ENCODE measurements around the gene NEU4. TPM values are rescaled to one million over a fixed set of nuclear protein-coding genes. Genes with fewer than 3 reads are reported as not detected.
"Not testable (repeated sequence)": the region's sequence is repeated elsewhere in the genome, so short reads cannot be mapped to it uniquely, and the experiment has no call there.

NEU4 gene
- 1.0 and 1.2 TPM in 2 replicates for total RNA-seq

DNA sequence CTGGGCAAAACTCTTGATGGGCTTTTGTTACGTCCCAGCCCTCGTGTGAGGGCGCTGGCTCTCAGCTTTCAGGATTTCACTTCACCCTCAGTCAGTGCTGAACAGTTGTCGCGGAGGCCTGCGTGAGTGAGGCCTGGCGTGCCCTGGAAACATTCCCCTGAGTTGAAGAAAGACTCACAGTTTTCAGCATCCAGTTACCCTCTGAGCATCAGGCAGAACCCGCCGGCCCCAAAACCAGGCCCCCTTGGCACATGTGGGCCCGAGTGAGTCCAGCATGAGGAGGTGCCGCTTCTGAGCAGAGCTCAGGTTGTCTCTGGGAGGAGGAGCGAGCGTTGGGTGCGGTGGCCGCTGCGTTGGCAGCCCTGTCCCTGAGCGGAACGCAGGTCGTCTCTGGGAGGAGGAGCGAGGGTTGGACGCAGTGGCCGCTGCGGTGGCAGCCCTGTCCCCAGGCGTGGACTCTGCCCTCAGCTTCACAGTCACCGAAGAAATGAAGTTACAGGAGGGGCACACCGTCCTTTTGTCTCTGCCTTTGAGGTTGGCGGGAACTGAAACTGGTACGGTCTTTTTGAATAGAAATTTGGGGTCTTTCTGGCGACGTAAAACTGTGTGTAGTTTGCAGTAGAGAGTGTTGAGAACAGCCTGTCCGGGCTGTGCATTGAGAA lies at the start of gene NEU4:
Gene NEU4 (plus strand): TSS at position 473 of the 662 bp plus-strand sequence. CDS start 5,292 bp downstream, outside the sequence.
- Mint-ChIP-seq H3K27ac (no peak within 1 kb of the TSS), H3K4me1 (peaks cover 7% of the 10 kb centered on the region), H3K27me3 (no peaks in the 10 kb centered on the region), H3K9me3 (no peaks in the 10 kb centered on the region), H3K36me3 (ENCODE audit: low read depth) (no peaks in the 10 kb centered on the region), H3K4me3 (no peak within 1 kb of the TSS)
- intact Hi-C loops (cut with micrococcal nuclease): no loop called here
- DNase-seq: peak; percentile 52

- peaks cover 19% of the 10 kb centered on the region for H3K36me3 Mint-ChIP-seq (ENCODE audit: low read depth)
- H3K4me3 Mint-ChIP-seq; H3K27ac Mint-ChIP-seq; H3K9me3 Mint-ChIP-seq; DNase-seq; intact Hi-C loops (cut with micrococcal nuclease); H3K27me3 Mint-ChIP-seq: not testable (repeated sequence)
- H3K4me1 Mint-ChIP-seq: peaks cover 15% of the 10 kb centered on the region
Measured at GRCh38 chr2:241759893-241760292, 49.1 kb upstream of the NEU4 start.

DNA sequence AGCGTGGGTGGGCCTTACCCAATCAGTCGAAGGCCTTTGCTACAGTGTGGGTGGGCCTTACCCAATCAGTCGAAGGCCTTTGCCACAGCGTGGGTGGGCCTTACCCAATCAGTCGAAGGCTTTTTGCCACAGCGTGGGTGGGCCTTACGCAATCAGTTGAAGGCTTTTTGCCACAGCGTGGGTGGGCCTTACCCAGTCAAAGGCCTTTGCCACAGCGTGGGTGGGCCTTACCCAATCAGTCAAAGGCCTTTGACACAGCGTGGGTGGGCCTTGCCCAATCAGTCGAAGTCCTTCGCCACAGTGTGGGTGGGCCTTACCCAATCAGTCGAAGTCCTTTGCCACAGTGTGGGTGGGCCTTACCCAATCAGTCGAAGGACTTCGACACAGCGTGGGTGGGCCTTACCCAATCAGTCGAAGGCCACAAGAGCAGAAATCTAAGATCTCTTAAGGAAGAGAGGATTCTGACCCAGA lies 48.7 kb upstream of the NEU4 start:
- no peak for DNase-seq
- Mint-ChIP-seq H3K4me3 (no peak overlapping the region), H3K36me3 (ENCODE audit: low read depth) (peaks cover 19% of the 10 kb centered on the region), H3K9me3 (no peaks in the 10 kb centered on the region), H3K27ac (no peak overlapping the region), H3K4me1 (peaks cover 15% of the 10 kb centered on the region), H3K27me3 (no peaks in the 10 kb centered on the region)
- intact Hi-C loops (cut with micrococcal nuclease): no loop called here

- intact Hi-C loops (cut with micrococcal nuclease): no loop called here
- peaks cover 17% of the 10 kb centered on the region for H3K36me3 Mint-ChIP-seq (ENCODE audit: low read depth)
- H3K4me1 Mint-ChIP-seq: peaks cover 15% of the 10 kb centered on the region
- H3K27me3 Mint-ChIP-seq: no peaks in the 10 kb centered on the region
- H3K4me3 Mint-ChIP-seq: peak overlapping the region; percentile 35
- DNase-seq: no peak
- H3K27ac Mint-ChIP-seq: peak overlapping the region; percentile 49
- no peaks in the 10 kb centered on the region for H3K9me3 Mint-ChIP-seq
Measured at GRCh38 chr2:241762321-241762932, 46.6 kb upstream of the NEU4 start.

DNA sequence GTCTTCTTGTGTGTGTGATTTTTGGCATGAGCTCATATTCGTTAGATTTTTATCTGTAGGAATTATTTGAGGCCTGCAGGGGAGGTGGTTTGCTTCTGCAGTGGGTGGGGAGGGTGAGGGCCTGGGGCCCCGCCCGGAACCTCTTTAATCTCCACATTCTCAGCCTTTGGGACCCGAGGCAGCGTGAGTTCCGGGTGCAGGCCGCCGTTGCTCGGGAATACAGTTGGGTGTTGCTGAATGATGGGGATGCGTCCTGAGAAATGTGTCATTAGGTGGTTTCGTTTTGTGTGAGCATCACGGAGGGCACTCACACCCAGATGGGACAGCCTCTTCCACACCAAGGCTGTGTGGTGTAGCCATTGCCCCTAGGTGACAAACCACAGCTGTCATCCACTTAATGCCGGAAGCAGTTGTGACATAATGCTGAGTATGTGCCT lies 46.0 kb upstream of the NEU4 start:
- intact Hi-C loops (cut with micrococcal nuclease): no loop called here
- Mint-ChIP-seq H3K27me3 (no peaks in the 10 kb centered on the region), H3K4me3 (no peak overlapping the region), H3K4me1 (peaks cover 15% of the 10 kb centered on the region), H3K27ac (peak overlapping the region; percentile 49), H3K9me3 (no peaks in the 10 kb centered on the region), H3K36me3 (ENCODE audit: low read depth) (peaks cover 16% of the 10 kb centered on the region)
- peak; percentile 68 for DNase-seq

DNA sequence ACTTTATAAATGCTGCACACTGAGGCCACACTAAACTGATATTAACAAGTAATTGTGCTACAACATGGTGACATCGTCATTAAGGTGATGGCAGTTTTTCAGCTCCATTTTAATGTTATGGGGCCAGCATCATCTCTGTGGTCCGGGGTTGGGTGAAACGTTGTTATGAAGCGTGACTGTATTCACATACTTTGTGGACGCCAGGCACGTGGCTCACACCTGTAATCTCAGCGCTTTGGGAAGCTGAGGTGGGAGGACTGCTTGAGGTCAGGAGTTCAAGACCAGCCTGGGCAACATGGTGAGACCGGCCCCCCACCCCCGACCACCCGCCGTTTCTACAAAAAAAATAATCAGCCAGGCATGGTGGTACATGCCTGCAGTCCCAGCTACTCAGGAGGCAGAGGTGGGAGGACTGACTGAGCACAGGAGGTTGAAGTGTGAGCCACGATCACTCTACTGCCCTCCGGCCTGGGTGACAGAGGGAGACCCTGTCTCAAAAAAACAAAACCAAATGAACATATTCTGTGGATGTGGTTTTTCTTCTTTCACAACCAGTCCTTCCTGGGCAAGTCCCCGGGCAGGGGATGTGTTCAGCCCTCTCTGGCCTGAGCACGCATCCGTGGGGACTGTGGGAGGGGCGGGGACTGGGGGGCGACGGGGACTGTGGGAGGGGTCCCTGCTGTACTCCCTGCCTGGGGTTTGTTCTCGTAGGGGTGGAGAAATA lies 45.3 kb upstream of the NEU4 start:
- Mint-ChIP-seq H3K4me3 (no peak overlapping the region), H3K9me3 (no peaks in the 10 kb centered on the region), H3K36me3 (ENCODE audit: low read depth) (peaks cover 14% of the 10 kb centered on the region), H3K4me1 (peaks cover 15% of the 10 kb centered on the region), H3K27ac (no peak overlapping the region), H3K27me3 (no peaks in the 10 kb centered on the region)
- DNase-seq: no peak
- intact Hi-C loops (cut with micrococcal nuclease): no loop called here

GRCh38 chr2:241764275-241765241 lies 44.4 kb upstream of the NEU4 start:
- H3K9me3 Mint-ChIP-seq: no peaks in the 10 kb centered on the region
- H3K36me3 Mint-ChIP-seq (ENCODE audit: low read depth): peaks cover 9% of the 10 kb centered on the region
- no peaks in the 10 kb centered on the region for H3K27me3 Mint-ChIP-seq
- peaks cover 14% of the 10 kb centered on the region for H3K4me1 Mint-ChIP-seq
- DNase-seq: no peak
- intact Hi-C loops (cut with micrococcal nuclease): no loop called here
- H3K27ac Mint-ChIP-seq: no peak overlapping the region
- H3K4me3 Mint-ChIP-seq: no peak overlapping the region

GRCh38 chr2:241767464-241768250 lies 41.3 kb upstream of the NEU4 start:
- Mint-ChIP-seq H3K9me3 (no peaks in the 10 kb centered on the region), H3K36me3 (ENCODE audit: low read depth) (no peaks in the 10 kb centered on the region), H3K4me1 (peaks cover 14% of the 10 kb centered on the region), H3K27me3 (no peaks in the 10 kb centered on the region), H3K27ac (no peak overlapping the region), H3K4me3 (no peak overlapping the region)
- no peak for DNase-seq
- intact Hi-C loops (cut with micrococcal nuclease): no loop called here

- DNase-seq: no peak
- no peaks in the 10 kb centered on the region for H3K9me3 Mint-ChIP-seq
- H3K27ac Mint-ChIP-seq: no peak overlapping the region
- no peak overlapping the region for H3K4me3 Mint-ChIP-seq
- no peaks in the 10 kb centered on the region for H3K27me3 Mint-ChIP-seq
- H3K36me3 Mint-ChIP-seq (ENCODE audit: low read depth): no peaks in the 10 kb centered on the region
- H3K4me1 Mint-ChIP-seq: peaks cover 8% of the 10 kb centered on the region
- intact Hi-C loops (cut with micrococcal nuclease): no loop called here
Measured at GRCh38 chr2:241768251-241768711, 40.7 kb upstream of the NEU4 start.

GRCh38 chr2:241768850-241769249 lies 40.1 kb upstream of the NEU4 start:
- no peak for DNase-seq
- H3K4me1 Mint-ChIP-seq: peaks cover 5% of the 10 kb centered on the region
- no peak overlapping the region for H3K27ac Mint-ChIP-seq

GRCh38 chr2:241769819-241770184 lies 39.2 kb upstream of the NEU4 start:
- DNase-seq: no peak
- Mint-ChIP-seq H3K36me3 (ENCODE audit: low read depth) (no peaks in the 10 kb centered on the region), H3K4me3 (no peak overlapping the region), H3K4me1 (peaks cover 5% of the 10 kb centered on the region), H3K27ac (no peak overlapping the region), H3K9me3 (no peaks in the 10 kb centered on the region), H3K27me3 (no peaks in the 10 kb centered on the region)
- intact Hi-C loops (cut with micrococcal nuclease): no loop called here

More at GRCh38 chr2:241768850-241769249, 40.1 kb upstream of the NEU4 start:
- no peaks in the 10 kb centered on the region for H3K9me3 Mint-ChIP-seq
- no peaks in the 10 kb centered on the region for H3K36me3 Mint-ChIP-seq (ENCODE audit: low read depth)
- H3K27me3 Mint-ChIP-seq: no peaks in the 10 kb centered on the region
- intact Hi-C loops (cut with micrococcal nuclease): no loop called here
- H3K4me3 Mint-ChIP-seq: no peak overlapping the region

DNA sequence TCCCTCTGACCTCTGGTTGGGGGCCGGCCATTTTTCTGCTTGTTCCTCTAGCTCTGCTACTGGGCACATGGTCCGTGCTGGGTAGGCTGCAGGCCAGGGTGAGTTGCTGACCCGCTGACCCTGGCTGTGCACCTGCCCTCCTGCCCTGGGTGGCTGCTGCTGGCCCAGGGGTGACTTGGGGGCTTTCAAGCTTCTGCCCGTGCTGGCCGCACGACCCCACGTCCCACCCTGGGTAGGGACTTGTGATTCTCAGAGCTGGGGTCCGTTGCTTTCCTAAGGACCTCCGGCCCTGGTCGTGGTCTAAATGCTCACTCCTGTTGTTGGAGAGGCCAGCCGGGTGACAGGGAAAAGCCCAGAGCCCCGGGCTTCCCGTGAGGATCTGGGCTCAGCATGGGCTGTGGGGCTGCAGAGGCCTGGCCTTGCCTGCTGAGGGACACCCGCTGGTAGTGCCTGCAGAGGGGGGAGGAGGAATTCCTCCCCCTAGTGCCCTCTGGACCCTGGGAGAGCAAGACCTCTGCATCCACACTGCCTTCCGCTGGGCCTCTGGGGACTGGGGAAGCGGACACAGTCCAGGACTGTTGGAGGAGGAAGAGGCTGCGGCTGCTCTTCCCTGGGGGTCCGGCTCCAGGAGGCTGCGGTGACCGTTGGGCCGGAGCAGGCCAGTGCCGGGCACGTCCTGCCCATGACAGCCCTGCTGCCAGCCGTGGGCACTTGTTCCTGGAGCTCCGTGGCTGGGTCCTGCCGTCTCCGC lies 38.6 kb upstream of the NEU4 start:
- no peak for DNase-seq
- no peaks in the 10 kb centered on the region for H3K9me3 Mint-ChIP-seq
- H3K4me1 Mint-ChIP-seq: peaks cover 5% of the 10 kb centered on the region
- no peaks in the 10 kb centered on the region for H3K27me3 Mint-ChIP-seq
- H3K27ac Mint-ChIP-seq: no peak overlapping the region
- no peak overlapping the region for H3K4me3 Mint-ChIP-seq
- no peaks in the 10 kb centered on the region for H3K36me3 Mint-ChIP-seq (ENCODE audit: low read depth)
- intact Hi-C loops (cut with micrococcal nuclease): no loop called here

Data from activated CD4-positive, alpha-beta T cell treated with anti-CD3 and anti-CD28 coated beads, Interleukin-2, amount 10 ng/mL, durations not matched to agents 24 days and 14 days (primary cell).